Suppressor macrophage (primary cell): ENCODE measurements around the gene PADI4.
A peak's percentile ranks its signal among the peaks of the same experiment; 100 is the strongest.

Experiments used
- DNase-seq, 4 experiments: peaks; one replicate each; pipeline ENCODE4 v3.0.0-alpha.2; 2020 to 2022

PADI4 gene

DNA sequence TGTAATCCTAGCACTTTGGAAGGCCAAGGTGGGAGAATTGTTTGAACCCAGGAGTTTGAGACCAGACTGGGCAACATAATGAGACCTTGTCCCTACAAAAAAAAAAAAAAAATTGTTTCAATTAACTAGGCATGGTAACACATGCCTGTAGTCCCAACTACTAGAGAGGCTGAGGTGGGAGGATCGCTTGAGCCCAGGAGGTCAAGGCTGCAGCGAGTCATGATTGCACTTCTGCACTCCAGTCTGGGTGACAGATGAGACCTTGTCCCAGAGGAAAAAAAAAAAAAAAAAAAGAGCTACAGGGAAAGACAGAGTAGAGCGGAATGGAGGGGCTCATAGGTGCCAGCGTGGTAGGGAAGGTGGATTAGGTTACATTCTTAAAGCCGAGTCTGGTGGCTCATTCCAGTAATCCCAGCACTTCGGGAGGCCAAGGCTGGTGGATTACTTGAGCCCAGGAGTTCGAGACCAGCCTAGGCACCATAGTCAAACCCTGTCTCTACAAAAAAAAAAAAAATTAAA lies 43.0 kb downstream of the PADI4 start:
- no peak for DNase-seq

DNA sequence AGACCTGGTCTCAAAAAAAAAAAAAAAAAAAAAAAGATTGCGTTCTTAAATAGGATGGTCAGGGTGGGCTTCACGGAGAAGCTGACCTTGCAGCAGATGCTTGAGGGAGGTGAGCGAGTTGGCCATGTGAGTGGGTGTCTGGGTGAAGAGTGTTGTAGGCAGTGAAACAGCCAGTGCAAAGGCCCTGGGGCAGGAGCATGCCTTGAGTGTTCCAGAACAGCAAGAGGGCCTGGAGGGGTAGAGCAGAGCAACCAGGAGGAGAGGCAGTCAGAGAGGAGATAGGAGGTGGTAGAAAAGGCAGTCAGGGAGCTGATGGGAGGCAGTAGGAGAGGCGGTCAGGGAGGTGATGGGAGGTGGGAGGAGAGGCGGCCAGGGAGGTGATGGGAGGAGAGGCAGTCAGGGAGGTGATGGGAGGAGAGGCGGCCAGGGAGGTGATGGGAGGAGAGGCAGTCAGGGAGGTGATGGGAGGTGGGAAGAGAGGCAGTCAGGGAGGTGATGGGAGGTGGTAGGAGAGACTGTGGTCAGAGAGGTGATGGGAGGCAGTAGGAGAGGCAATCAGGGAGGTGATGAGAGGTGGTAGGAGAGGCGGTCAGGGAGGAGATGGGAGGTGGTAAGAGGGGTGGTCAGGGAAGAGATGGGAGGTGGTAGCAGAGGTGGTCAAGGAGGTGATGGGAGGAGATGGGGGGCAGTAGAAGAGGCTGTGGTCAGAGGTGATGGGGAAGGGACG lies 43.8 kb downstream of the PADI4 start:
- no peak for DNase-seq

DNA sequence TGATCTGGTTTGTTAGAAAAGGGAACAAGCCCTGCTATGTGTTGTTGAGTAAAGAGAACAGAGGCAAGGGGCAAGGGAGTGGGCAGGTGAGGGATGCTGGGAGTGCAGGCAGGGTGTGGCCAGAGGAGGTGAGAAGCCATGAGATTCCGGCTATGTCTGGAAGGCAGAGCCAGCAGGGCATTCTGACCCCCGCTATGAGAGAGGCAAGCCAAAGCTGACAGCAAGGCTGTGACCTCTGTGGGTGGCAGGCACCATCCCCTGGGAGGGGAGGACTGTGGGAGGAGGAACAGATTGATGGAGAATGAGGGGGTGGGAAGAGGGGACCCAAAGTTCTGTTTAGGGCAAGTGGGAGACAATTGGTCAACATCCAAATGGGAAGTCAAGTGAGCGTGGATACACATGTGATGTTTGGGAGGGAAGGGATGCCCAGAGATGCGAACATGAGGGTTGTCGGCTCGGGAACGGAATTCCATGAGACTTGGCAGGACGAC lies 44.5 kb downstream of the PADI4 start:
- DNase-seq, result peak in 3 of 4 experiments; percentile 15 to 33 (median 20)

DNA sequence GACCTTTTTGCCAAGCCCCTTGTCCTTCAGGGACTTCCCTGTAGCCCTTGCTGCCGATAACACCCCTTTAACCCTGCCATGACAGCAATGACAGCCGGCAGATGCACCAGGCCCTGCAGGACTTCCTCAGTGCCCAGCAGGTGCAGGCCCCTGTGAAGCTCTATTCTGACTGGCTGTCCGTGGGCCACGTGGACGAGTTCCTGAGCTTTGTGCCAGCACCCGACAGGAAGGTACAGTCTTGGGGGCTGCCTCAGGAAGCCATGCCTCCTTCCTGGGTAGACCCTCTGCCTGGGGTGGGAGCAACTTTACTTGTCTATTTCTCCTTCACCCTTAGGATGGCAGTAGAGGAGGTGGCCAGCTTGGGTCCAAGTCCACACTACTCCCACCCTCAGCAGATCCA lies 47.9 kb downstream of the PADI4 start:
- DNase-seq, result no peak

DNA sequence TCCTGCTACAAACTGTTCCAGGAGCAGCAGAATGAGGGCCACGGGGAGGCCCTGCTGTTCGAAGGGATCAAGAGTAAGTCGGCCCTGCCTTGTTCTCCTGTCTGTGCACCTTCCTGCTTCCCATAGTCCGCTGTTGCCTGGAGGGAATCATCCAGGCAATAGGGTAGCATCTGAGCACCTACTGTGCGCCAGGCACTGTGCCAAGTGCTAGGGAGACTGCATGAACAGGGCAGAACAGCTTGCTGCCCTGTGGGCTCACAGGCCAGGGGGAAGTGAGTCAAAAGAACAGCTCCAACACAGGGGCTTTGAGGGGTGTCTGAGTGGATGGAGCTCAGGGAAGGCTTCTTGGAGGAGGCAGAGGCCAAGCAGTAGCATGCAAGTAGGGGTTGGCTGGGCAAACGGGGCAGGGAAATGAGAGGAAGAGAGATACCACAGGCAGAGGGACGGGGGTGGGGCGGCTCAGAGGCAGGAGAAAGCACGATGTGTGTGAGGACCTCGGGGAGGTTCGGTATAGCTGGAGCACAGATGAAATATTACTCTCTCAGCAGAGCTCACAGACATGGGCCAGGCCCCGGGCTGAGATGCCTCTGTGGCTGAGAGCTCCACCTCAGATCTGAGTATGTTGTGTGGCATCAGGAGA lies 48.5 kb downstream of the PADI4 start:
- no peak for DNase-seq

DNA sequence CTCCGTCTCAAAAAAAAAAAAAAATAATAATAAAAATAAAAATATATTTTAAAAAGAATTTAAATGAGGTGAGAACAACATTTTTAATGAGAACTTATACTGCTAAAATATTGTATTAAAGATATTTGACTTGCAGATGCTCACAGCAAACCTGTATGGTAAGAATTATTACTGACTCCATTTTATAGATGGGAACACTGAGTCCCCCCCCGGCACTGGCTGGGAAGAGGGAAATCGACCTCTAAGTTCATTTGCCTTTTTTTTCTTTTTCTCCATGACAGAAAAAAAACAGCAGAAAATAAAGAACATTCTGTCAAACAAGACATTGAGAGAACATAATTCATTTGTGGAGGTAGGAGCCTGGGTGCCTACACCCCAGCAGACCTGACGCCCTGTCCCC lies 50.6 kb downstream of the PADI4 start:
- no peak for DNase-seq

DNA sequence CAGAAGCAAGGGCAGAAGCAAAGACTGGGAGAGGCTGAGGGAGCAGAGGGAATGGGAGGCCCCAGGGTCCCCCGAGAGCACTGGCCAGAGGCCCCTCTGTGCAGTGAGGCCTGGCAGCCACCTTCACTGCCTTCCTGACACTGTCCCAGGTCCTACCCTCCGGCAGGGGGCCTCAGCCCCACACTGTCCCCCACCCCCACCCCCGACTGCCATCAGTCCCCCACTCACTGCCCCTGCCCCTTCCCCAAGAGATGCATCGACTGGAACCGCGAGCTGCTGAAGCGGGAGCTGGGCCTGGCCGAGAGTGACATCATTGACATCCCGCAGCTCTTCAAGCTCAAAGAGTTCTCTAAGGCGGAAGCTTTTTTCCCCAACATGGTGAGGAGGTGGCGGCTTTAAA lies 51.0 kb downstream of the PADI4 start:
- no peak for DNase-seq

DNA sequence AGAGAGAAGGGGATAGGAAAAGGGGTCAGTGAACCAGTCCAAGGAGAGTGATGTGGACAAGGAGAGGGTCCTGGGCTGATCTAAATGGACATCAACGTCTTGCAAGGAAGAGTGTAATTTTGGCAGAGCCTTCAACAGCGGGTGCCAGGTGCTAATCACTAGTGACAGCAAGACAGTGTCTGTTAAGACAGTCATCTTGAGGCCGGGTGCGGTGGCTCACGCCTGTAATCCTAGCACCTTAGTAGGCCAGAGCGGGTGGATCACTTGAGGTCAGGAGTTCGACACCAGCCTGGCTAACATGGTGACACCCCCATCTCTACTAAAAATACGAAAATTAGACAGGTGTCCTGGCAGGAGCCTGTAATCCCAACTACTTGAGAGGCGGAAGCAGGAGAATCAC lies 51.8 kb downstream of the PADI4 start:
- no peak for DNase-seq

DNA sequence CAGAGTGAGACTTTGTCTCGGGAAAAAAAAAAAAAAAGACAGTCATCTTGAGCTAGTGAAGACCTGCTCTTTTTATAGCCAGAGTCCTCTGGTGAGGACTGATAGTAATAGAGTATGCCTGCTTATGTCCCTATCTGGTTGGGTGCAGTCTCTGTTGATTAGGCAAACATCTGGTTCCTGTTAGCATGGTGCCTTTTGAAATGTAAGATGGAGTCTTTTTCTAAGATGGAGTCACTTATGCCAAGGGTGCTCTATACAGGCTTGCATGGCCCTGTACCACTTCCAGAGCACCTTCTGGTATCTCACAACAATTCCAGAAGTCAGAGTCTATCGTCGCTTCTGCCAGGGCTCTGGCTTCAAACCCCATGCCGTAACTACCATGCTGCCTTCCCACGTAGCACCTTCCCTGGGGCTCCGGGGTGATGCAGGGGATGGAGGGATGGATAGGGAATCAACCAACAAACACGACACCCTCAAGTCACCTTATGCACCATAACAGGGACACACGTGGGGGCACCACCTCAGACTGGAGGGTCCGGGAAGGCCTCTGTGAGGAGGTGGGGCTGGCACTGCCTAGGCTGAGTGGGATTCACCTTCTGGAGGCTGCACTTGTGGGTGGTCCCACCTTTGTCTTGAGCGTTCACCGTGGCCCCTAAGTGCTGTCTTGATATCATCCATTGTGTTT lies 52.4 kb downstream of the PADI4 start:
- DNase-seq, result no peak

DNA sequence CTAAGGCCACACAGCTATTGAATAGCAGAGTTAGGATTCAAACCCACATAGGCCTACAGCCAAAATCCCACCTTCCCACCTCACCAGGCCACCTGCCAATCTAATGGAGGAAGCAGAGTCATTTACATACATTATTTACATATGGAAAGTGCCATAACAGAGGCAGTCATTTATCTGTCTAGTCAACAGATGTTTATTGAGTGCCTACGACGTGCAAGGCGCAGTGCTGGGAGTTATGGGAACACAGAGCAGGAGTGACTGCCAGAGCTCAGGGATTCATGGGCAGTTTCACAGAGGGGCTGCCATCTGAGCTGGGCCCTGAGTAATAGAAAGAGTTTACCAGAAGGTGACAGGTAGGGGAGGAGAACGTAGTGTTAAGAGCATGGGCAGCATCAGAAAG lies 53.7 kb downstream of the PADI4 start:
- DNase-seq, result no peak

DNA sequence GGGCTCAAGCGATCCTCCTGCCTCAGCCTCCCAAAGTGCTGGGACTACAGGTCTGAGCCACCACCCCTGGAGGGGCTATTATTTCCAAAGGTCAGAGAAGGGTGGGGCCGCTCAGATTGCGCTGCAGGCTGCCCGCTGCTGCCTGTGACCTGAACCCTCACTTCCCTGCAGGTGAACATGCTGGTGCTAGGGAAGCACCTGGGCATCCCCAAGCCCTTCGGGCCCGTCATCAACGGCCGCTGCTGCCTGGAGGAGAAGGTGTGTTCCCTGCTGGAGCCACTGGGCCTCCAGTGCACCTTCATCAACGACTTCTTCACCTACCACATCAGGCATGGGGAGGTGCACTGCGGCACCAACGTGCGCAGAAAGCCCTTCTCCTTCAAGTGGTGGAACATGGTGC lies 55.4 kb downstream of the PADI4 start:
- no peak for DNase-seq

DNA sequence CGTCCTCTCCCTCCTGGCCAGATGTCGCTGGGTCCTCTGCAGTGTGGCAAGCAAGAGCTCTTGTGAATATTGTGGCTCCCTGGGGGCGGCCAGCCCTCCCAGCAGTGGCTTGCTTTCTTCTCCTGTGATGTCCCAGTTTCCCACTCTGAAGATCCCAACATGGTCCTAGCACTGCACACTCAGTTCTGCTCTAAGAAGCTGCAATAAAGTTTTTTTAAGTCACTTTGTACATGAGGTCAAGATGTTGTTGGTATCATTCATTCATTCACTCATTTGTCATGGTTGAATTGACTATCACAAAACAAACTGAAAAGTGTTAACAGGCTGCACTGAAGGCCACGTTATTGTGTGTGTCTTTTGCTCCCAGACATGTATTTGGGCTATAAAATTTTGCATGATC lies 55.8 kb downstream of the PADI4 start:
- no peak for DNase-seq

DNA sequence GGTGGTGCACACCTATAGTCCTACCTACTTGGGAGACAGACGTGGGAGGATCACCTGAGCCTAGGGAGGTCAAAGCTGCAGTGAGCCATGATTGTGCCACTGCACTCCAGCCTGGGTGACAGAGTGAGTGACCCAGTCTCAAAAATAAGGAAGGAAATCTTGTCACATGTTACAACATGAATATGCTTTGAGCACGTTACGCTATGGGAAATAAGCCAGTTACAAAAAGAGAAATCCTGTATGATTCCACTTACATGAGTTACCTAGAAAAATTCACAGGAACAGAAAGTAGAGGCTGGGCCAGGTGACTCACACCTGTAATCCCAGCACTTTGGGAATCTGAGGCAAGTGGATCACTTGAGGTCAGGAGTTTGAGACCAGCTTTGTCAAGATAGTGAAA lies 57.3 kb downstream of the PADI4 start:
- peak; percentile 52 to 85 (median 76) for DNase-seq

DNA sequence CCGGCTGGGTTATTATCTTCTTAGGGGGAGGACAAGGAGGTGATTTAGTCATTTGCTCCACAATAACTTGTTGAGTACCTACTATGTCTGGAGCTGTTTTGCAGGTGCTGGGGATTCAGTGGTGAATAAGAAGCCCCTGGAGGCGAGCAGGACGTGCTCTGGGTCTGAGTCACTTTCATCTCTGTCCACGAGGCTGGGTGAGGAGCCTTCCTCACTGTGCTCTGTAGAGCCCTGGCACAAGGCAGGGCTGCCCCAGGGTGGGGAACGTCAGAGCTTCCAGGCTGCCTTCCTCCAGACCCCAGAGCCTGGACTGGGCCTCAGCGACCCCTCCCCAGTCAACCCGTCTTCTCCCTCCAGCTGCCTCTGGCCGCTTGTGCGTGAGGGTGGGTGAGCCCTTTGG lies 61.5 kb downstream of the PADI4 start:
- DNase-seq, result no peak

DNA sequence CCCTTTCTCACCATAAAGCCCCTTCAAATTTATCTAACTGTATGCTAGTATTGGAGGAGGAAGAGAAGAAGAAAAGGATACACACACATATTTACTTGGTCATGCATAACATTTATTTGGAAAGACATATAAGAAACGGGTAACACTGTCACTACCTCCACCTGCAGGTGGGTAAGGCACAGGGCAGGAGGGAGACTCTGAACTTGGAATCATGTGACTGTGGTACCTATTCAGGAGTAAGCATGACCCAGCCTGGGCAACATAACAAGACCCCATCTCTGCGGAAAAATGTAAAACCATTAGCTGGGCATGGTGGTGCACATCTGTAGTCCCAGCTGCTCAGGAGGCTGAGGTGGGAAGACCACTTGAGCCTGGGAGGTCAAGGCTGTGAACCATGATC lies 62.6 kb downstream of the PADI4 start:
- no peak for DNase-seq

DNA sequence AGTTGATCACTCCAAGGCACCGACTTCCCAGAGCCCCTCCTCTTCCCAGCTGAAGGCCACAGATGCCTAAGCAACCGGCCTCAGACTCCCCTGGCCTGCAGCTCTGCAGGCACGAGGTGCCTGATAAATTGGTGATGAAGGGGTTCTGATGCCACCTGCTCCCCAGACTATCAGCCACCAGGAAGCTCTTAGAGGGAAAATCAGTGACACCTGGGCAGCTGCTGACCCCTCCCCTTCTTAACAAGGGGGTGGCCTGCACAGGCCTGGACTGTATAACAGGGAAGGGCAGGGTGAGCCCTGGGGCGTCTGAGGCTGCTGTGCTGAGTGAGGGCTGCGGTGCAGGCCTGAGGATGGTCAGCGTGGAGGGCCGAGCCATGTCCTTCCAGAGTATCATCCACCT lies 63.9 kb downstream of the PADI4 start, which contains the start of gene PADI6:
TSS of gene PADI6 (plus strand) at position 301 of the 400 bp plus-strand sequence. CDS start at position 351, 50 bp downstream.
- no peak for DNase-seq

DNA sequence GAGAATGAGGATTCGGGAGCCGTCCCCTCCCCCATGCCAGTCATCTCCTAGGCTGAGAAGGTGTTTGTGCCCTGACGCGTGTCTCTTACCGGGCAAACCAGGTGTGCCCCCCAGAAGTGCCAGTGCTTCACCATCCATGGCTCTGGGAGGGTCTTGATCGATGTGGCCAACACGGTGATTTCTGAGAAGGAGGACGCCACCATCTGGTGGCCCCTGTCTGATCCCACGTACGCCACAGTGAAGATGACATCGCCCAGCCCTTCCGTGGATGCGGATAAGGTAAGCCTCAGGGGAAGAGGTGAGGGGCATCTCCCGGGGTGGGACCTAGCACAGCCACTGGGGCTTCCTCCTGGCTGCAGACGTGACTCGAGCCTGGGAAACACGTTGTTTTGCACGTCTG lies 65.0 kb downstream of the PADI4 start:
- no peak for DNase-seq

DNA sequence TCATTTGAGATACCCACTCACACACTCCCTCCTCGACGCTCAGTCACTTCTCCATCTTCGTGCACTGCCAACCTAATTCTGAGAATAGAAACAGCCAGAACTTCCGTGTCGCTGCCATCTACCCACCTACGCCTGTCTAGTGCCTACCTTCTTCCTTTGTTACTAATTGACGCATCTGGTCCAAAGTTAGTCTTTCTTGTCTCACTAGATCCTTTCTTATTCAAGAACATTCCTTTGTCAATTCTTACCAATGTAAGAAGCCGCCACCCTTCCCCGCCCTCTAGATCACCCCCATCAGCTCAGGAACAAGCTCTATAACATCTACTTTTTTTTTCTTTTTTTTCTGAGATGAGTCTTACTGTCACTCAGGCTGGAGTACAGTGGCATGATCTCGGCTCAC lies 67.7 kb downstream of the PADI4 start:
- DNase-seq, result no peak

DNA sequence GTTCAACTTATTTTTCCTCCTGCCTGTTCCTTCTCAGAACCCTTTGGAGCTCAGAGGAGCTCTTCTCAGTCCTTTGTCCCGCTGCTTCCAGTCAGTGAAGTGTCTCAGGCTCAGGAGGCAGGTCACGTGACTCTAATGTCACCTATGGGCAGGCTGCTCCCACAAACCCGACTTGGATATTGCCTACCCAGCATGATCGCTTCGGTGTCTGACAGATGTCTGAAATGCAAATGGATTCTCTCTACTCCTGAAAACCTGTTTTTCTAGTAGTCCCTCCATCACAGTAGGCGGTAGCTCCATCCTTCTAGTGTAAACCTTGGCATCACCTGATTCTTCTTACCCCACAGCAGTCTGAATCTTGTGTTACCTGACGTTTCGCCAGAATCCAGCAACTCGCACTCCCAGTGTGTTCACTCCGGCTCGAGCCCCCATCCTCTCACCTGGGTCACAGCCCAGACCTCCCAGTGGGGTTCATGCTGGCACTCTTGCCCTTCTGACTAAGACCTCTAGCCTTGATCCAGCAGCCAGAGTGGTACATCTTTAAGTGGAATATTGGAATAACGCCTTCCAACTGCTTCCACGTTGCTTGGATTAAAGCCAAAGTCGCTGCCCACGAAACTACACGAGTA lies 69.4 kb downstream of the PADI4 start:
- DNase-seq, result no peak

DNA sequence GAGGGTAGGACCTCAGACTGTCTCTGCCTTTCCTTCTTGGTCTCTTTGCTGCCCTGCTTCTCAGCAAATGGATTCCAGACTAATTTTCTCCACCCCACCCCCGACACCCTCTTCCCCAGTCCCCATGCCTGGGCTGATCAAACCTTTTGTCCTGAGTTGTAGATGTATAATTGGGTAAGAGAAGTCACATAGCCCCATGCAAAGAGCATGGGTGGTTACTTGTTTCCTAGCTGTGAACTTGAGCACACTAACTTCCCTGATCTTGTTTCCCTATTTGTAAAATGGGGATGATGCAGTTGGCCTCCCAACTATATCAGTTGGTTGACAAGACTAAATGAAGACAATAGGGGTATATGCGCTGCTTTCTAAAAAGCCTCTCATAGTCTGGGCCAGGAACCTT lies 73.2 kb downstream of the PADI4 start:
- peak; percentile 40 to 71 (median 64) for DNase-seq

DNA sequence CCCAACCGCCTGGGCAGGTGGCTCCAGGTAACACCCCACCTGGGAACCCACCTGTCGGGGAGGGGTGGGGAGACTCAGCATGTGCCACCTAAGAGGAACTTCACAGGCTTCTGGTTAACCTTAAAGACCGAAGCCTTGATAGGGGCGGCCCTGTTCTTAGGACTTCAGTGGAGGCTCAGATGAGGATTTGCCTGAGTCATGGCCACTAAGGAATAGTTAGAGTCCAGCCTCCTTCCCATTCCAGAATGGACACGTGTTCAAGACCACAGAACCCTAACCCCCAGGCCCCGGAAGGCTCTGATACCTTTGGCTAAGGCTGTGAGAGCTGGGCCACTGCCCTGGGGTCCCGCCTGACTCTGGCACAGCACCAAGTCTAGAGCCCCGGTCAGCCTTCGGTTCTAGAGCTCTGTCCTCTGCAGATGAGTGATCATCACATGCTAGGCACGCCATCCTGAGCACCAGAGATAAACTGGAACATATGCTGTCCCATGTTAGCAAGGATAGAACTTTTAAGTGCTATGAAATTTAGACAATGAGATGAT lies 84.3 kb downstream of the PADI4 start:
- DNase-seq, result peak in 3 of 4 experiments; percentile 12 to 29 (median 23)

DNA sequence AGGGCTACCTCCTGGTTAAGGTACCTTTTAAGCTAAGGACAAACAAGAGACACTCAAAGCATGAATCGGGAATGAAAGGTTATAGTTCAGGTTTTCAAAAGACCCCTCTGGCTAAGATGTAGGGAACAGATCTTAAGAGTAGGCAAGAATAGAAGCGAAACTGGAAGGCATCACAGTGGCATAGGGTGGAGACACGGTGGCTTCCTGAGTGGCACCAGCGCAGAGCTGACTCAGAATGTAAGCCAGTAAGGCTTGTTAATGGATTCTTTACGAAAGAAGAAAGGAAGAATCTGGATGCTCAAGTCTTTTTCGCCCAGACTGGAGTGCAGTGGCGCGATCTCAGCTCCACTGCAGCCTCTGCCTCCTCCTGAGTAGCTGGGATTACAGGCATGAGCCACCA lies 85.2 kb downstream of the PADI4 start:
- DNase-seq, result peak; percentile 41 to 54 (median 50)
